SKM-1 treated with dmso at 0.1 percent for 144 hours (cell line): ENCODE data around the gene C2CD4B.

Experiments
- DNase-seq: peaks from one replicate; lab custom pipeline; 2025; ENCODE audit not compliant: unreplicated experiment; lab: John Stamatoyannopoulos, UW

The C2CD4B gene, protein sequence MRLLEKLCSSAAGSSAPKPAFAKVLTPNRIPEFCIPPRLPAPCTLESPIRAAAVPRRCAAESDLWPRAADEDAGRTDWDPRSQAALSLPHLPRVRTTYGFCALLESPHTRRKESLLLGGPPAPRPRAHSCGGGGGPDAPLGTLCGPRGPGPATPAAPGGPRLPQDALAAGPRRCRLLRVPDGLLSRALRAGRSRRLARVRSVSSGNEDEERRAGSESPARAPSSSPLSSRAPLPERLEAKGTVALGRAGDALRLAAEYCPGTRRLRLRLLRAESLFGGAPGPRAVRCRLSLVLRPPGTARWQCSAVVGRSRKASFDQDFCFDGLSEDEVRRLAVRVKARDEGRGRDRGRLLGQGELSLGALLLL

DNA sequence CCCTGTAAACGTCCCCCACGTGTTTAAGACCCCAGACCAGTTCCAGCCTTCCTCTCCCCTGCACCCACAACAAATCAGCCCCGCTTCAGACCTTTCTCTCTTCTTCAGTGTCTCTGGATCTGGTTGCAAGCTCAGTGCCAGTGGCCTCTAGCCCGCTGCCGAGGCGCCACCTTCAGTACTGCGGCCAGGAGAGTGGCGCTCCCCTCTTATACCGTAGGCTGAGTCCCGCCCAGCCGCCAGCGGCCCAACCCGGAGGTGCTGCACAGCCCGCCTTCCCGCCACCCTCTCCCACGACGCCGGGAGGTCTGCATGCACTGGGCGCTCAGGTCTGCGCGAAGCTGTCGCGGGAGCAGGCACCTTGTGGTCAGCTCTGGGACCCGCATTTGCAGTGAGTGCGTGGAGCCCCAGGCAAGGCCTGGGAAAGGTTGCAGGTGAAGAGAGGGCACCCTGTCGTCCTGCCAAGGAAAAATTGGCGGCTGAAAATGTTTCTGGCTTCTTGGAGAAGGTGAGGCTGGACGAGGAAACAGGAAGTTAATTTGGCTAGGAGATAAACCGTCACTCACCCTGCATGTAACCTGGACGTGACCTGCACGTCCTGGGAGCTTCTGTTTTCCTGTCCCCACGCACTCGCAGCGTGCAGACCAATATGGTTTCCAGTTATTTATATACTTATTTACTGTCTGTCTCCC lies at the start of gene C2CD4B:
C2CD4B (minus strand) TSS at position 182 of the 689 bp plus-strand sequence. CDS start 301 bp downstream, outside the sequence.
- DNase-seq: no peak

DNA sequence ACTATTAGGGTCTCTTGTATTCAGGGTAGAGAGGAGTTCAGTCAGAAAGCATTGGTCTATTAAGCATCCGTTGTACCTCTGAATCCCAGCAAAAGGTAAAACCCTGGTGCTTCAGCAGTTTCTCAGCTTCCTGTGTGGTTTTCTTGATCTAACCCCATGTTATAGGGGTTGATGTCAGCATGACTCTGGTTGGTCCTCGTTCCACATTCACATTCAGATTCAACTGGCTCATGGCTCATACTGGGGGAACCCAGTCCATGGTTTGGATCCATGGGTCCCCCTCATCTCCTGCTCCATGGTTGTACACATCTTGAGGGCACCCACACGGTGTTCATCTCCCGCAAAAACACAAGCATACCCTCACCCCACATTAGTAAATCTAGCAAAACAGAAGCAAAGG lies 47.7 kb upstream of the C2CD4B start:
- no peak for DNase-seq

DNA sequence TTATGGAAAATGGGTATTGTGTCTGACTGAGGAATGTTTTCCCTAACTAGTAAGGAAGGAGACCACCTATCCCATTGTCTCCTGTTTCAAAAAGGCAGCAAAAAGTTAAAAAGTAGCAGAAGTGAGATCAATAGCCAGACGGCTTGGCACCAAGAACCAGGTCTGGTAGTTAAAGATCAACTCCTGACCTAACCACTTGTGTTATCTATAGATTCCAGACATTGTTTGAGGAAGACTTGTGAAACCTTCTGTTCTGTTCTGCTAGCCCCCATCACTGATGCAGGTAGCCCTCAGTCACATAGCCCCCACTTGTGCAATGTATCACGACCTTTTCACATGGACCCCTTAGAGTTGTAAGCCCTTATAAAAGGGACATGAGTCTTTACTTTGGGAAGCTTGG lies 46.3 kb upstream of the C2CD4B start:
- no peak for DNase-seq

DNA sequence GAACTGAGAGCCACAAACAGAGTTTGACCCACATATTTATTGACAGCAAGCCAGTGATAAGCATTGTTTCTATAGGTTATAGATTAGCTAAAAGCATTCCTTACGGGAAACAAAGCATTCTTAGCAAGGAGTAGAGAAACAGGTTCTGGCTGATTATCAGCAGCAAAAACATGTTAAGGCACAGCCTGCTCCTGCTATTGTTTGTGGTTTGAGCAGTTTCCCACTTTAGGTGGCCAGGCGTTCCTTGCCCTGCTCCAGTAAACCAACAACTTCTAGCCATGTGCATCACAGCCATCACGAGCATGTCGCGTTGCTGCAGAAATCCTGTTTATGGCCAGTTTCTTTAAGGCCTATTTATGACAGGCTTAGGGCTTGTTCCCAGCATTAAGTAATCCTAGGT lies 44.7 kb upstream of the C2CD4B start:
- DNase-seq: no peak

DNA sequence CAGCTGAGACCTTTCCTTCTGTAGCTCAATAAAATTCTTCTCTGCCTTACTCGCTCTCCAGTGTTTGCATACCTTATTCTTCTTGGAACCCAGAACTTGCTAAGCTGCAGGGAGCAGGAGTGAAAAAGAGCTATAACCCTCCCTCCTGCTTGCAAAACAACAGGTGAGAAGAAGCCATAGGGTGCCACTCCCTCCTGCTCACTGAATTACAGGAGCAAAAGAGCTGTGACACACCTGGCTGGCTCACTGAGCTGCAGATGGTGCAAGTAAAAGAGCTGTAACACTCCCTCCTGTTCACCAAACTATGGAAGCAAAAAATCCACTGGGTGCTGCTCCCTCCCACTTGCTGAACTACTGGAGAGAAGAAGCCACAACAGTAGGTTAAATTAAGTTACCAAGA lies 44.2 kb upstream of the C2CD4B start:
- no peak for DNase-seq

DNA sequence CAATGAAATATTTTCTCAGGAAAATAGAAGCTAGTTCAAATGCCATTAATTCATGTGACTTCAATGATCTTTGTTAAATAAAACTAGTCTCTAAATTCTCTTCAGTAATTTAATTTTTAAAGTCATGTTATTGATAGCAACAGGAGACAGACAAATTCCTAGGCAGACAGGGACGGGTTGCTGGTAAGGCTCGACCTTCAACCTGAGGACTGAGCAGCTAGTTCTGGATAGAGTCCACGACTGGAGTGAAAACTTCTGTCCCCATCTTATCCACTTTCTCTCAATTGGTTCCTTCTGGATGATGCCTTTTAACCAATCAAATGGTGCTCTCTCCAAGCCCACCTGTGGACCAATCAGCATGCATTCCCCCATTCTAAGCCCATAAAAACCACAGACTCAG lies 43.8 kb upstream of the C2CD4B start:
- DNase-seq: no peak

DNA sequence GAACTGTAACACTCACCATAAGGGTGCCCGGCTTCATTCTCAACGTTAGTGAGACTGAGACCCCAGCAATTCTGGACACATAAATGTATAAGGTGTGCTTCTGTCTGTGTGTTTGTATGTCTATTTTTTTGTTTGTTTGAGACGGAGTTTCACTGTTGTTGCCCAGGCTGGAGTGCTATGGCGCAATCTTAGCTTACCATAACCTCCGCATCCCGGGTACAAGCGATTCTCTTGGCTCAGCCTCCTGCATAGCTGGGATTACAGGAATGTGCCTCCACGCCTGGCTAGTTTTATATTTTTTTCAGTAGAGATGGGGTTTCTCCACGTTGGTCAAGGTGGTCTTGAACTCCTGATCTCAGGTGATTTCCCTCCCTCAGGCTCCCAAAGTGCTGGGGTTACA lies 43.3 kb upstream of the C2CD4B start:
- DNase-seq: no peak

DNA sequence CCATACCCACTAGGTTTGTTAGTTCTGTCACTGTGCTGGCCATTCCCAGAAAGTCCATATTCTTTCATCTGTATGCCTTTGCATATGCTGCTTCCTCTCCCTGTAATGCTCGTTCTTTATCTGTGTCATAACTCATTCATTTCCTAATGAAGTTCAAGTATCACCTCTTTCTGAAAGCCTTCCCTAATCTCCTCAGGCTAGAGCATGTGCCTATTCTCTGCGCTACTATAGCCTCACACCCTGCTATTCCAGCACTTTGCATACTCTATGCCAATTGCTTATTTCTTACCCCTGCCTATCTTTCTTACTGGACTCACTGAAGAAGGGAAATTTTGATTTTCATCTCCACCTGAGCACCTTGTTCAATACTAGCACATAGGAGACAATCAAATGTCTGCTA lies 25.6 kb upstream of the C2CD4B start:
- no peak for DNase-seq

DNA sequence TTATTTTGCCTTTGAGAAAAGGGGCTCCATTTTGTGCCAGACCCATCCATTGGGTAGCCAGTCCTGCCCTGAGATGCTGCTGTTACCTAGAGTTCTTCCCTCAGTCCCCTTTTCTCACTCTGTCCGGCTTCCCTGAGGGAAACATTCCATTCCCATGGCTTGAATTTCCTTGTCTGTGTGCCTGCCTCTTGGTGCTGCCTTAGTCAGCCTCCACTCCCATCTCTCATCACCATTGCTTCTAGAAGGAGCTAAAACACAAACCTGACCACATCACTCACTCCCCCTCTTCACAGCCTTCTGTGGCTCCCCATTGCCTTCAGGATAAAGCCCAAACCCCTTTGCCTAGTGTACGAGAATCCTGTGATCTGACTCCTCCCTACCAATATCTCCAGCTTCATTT lies 25.2 kb upstream of the C2CD4B start:
- DNase-seq: no peak

DNA sequence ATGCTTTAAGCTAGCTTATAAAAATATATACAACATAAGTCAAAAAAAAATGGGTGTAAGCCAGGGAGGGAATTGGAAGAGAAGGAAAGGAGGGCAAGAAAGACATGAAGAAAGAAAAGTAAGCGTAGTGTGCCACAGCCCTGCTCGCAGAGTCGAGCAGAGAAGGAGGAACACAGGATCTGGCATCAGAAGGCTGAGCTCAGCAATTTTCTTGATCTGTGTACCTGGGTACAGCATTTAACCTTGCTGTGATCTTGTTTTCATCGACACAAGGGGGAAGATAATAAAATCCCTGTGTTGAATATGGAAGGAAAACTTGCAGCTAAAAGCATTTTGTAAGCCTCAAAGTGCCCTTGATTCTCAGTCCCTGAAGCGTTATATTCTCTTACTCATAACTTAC lies 23.7 kb upstream of the C2CD4B start:
- no peak for DNase-seq

DNA sequence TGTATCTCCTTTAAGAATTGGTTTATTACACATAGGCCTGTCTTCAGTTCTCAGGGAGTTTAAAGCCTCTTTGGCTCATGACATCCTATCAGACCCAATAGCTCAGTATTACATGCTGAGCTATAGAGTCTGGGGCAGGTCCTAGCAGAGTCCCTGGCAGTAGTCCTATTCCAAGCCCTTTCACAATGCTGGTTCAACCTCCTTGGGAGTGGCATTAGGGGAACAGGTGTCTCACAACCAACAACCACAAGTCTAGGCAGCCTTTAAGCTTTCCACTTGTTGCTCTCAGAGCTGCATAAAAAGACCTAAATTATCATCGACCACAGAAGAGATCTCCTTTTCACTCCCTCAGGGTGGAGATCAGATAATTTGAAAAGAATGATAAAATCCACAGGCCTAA lies 22.8 kb upstream of the C2CD4B start:
- DNase-seq: no peak

DNA sequence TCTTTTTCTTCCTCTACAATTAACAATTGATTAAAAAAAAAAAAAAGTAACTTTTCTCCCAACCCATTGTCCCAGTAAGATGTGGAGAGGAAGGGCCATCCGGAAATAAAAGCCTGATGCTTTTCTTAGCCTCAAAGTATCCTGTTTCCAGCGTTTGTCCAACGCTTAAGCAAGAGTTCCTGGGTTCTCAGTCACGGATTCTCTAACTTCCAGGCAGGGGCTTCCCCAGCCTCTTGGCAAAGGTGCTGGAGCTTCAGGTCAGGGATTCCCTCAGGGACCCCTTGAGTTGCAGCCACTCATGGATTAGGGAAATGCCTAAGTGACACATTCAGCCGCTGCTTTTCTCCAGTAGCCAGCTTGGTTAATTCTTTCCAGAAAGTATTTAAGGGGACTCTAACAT lies 22.3 kb upstream of the C2CD4B start:
- no peak for DNase-seq

DNA sequence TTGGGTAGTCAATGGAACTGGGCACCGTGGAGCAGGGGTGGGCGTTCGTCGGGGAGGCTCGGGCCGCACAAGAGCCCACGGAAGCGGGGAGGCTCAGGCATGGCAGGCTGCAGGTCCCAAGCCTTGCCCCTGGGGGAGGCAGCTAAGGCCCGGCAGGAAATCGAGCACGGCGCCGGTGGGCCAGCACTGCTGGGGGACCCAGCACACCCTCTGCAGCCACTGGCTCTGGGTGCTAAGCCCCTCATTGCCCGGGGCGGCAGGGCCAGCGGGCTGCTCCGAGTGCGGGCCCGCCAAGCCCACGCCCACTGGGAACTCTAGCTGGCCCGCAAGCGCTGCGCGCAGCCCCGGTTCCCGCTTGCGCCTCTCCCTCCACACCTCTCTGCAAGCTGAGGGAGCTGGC lies 21.5 kb upstream of the C2CD4B start:
- no peak for DNase-seq

DNA sequence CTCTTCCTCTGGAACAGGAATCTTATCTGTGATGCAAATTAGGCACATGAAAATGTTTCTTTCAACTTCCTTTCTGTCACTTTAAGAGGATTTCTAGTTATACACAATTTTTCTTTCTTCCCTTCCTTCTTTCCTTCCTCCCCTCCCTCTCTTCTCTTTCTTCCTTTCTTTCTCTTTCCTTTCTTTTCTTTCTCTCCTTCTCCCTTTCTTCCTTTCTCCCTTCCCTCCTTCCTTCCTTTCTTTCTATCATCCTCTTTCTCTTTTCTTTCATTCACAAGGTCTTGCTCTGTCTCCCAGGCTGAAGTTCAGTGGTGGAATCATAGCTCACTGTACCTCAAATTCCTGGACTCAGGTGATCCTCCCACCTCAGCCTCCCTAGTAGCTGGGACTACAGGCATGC lies 18.0 kb upstream of the C2CD4B start:
- no peak for DNase-seq

DNA sequence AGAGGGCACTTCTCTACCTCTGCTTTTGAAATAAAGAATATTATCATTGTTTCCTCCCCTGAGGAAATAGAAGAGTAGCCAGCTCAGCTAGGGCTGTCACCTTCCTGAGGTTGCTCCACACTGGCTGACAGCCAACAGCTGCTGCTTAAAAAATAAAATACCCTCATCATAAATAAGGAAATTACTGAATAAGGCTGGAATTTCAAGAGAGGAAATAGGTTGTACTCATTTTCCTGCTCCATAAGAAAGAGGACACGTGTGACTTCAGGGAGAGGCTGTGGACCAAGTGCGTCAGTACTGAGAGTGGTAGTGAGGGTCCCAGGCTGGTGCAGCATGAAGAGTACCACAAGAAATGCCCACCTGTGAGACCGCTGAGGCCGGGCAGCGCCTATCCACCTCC lies 8.1 kb upstream of the C2CD4B start:
- no peak for DNase-seq

DNA sequence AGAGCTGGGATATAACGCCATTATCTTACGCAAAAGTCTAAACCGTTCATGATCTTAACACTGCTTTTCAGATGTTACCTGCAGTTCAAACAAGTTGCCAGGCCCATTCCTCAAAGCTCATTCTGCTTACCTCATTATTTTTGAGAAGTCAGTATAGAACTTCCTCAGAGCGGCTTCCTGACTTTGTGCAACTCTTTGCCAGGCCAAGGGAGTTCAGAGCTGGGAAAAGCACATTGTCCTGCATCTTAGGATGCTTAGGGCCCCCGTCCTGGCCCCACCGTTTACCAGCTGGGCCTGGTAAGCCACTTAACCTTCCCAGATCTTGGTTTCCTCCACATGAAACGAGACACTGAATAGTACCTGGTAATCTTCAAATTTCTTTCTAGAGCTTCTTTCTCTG lies 6.8 kb upstream of the C2CD4B start:
- no peak for DNase-seq

DNA sequence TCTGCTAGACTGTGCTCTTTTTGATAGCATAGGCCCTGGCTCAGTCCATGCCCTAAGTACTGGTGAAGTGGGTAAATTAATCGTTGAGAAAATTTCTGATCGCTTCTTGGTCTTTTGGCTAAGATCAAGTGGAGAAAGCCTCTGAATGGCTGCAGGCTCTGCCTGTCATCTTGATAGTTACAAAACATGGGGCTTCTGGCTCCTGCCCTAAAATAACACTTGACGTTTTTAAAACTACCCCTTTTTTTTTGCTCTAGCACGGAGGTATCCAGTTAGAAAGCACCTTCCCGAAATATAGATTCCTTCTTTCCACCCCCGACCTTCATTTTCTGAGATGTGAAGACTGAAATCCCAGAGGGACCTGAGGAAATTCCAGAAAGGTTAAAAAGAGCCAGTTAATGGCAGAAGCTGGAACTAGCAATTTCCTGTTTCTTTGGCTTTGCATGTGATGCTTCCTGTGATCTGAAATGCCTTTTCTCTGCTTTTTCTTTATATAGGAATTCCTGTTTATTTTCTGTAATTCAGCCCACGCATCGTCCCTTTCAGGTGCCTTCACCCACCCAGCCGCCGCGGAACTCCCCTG lies 799 bp upstream of the C2CD4B start:
- no peak for DNase-seq

DNA sequence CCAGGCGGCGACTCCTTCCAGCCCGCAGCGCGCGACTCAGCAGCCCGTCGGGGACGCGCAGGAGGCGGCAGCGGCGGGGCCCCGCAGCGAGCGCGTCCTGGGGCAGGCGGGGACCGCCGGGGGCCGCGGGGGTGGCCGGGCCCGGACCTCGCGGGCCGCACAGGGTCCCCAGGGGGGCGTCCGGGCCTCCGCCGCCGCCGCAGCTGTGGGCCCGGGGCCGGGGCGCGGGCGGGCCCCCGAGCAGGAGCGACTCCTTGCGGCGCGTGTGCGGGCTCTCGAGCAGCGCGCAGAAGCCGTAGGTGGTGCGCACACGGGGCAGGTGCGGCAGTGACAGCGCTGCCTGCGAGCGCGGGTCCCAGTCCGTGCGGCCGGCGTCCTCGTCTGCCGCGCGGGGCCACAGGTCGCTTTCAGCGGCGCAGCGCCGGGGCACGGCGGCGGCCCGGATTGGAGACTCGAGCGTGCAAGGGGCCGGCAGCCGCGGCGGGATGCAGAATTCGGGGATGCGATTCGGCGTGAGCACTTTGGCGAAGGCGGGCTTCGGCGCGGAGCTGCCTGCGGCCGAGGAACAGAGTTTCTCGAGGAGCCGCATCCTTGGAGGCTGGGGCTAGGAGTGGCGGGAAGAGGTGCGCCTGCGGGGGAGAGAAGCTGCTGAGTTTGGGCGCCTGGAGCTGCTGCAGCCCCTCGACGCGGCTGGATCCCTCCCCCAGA lies 535 bp downstream of the C2CD4B start:
- DNase-seq: no peak

DNA sequence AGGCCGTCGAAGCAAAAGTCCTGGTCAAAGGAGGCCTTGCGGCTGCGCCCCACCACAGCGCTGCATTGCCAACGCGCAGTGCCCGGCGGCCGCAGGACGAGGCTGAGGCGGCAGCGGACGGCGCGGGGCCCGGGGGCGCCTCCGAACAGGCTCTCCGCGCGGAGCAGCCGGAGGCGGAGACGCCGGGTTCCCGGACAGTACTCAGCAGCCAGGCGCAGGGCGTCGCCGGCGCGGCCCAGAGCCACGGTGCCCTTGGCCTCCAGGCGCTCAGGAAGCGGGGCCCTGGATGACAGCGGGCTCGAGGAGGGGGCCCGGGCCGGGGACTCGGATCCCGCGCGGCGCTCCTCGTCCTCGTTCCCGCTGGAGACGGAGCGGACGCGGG lies 1.1 kb downstream of the C2CD4B start:
- DNase-seq: no peak

DNA sequence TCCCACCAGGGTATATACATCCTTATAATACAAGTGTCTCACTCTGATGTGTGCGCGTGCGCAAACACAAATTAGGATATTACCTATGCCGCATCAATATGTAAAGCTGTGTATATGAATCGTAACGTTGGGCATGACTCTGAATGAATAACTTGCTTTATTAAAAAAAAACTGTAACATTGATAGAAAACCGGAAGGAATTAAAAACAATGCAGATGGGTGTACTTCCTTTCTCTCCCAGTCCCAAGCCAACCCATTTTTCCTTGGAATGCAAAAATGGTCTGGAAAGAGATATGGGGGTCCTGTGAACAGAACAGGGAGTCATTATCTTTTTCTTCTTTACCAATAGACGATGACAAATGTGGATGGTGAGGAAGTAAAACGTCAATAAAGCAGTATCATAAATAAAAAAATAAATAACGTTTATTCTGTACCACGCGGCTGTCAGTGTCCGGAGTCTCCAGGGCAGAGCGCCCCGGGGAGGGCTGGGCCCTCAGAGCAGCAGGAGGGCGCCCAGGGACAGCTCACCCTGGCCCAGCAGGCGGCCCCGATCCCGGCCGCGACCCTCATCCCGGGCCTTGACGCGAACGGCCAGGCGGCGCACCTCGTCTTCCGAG lies 1.6 kb downstream of the C2CD4B start:
- no peak for DNase-seq

DNA sequence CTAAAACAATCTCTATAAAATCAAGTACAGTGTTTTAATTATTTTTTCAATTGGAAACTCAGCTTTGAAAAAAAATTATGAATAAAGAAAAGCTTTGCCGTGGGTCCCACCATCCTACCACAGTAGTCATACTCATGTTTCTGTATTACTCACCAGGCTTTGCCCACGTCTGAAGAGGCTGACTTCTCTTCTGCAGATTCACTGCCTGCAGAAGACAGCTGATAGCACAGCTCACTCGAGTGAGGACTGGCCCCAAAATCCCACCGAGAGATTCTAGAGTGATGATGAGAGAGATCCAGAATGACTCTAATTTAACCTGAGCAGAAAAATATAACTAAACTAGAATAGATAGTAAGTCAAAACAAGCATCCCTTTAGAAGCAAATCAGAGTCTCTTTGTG lies 11.9 kb downstream of the C2CD4B start:
- no peak for DNase-seq
